GM12878 (cell line): ENCODE data around the gene HOXD3. TPM values are rescaled to one million over a fixed set of nuclear protein-coding genes. Genes with fewer than 3 reads are reported as not detected.

Source experiments
- ATAC-seq: fragments of 200-7000 bp; cut with Tn5 transposase; 3 replicates; pipeline ENCODE4 v1.9.1; 2020; ENCODE audit warnings: mild to moderate bottlenecking, moderate library complexity
- BruUV-seq: library from RNA; stranded (reverse); fragments of 400-500 nt; replicated peaks from 2 replicates; lab custom pipeline; 2021; lab: Mats Ljungman, UMichigan
- CTCF ChIA-PET: fragments of 300-600 bp; sonication (Branson Sonifier 250); formaldehyde crosslinking; extraction: SDS; loops from one replicate; lab custom pipeline; 2021; ENCODE audit warnings: inconsistent platforms; lab: Yijun Ruan, JAX
- POLR2A ChIA-PET: fragments of 350-600 bp; formaldehyde crosslinking; extraction: SDS; loops from one replicate; lab custom pipeline; 2021; ENCODE audit warnings: inconsistent platforms; lab: Charles Lee
- RAD21 ChIA-PET: fragments of 300-600 bp; sonication (Branson Sonifier 250); formaldehyde crosslinking; loops from one replicate; lab custom pipeline; 2023; ENCODE audit warnings: antibody characterized with exemption; ENCODE audit not compliant: unreplicated experiment; lab: Charles Lee
- SMC1A ChIA-PET: fragments of 300-600 bp; sonication (Branson Sonifier 250); formaldehyde crosslinking; loops from one replicate; lab custom pipeline; 2023; ENCODE audit not compliant: unreplicated experiment, uncharacterized antibody; lab: Charles Lee
- DNase-seq: peaks from one replicate; pipeline ENCODE4 v3.0.0-alpha.2; 2011; ENCODE audit warnings: low read depth, low spot score
- FAIRE-seq: peaks from 3 replicates; lab custom pipeline; 2011; peaks lifted over from hg19 to GRCh38; lab: Jason Lieb, UNC
- H2AFZ ChIP-seq: 2 replicates; pipeline ENCODE4 v1.6.0; 2011; ENCODE audit warnings: low read depth, low read length, control low read depth; ENCODE audit not compliant: control insufficient read depth
- H3K27ac ChIP-seq: 2 replicates; pipeline ENCODE4 v1.5.1; 2011; ENCODE audit warnings: control low read depth; ENCODE audit not compliant: control insufficient read depth, insufficient read depth
- H3K27me3 ChIP-seq, 2 experiments: replicated peaks in 1 of 2; 2 replicates each; pipeline versions ENCODE4 v1.6.0 to v1.6.1; 2011; ENCODE audit warnings: low read length in 1 of 2; ENCODE audit not compliant: control insufficient read depth in 2 of 2, insufficient read depth in 2 of 2
- H3K36me3 ChIP-seq, 2 experiments: 2 replicates each; pipeline ENCODE4 v1.5.1; 2011; ENCODE audit warnings: low read length in 1 of 2; ENCODE audit not compliant: control insufficient read depth in 2 of 2, insufficient read depth in 2 of 2
- H3K4me1 ChIP-seq: 2 replicates; pipeline ENCODE4 v1.6.1; 2011; ENCODE audit warnings: mild to moderate bottlenecking, low read length, moderate library complexity, mixed read lengths; ENCODE audit not compliant: control insufficient read depth, insufficient read depth
- H3K4me2 ChIP-seq: 2 replicates; pipeline ENCODE4 v1.6.0; 2011; ENCODE audit warnings: control low read depth; ENCODE audit not compliant: control insufficient read depth, insufficient read depth
- H3K4me3 ChIP-seq: fragments of 200-600 bp; sonication (generic); 2 replicates; pipeline ENCODE4 v1.5.1; 2016
- H3K79me2 ChIP-seq: 2 replicates; pipeline ENCODE4 v1.6.0; 2011; ENCODE audit warnings: low read length; ENCODE audit not compliant: control insufficient read depth, insufficient read depth
- H3K9ac ChIP-seq: 2 replicates; pipeline ENCODE4 v1.8.0; 2011; ENCODE audit warnings: low read length, control low read depth, mixed read lengths; ENCODE audit not compliant: control insufficient read depth, insufficient read depth
- H3K9me3 ChIP-seq: replicated peaks from 3 replicates; pipeline ENCODE4 v1.5.1; 2011; ENCODE audit warnings: mild to moderate bottlenecking, low read length; ENCODE audit not compliant: control insufficient read depth, insufficient read depth
- H4K20me1 ChIP-seq: 2 replicates; pipeline ENCODE4 v1.6.0; 2011; ENCODE audit not compliant: control insufficient read depth, insufficient read depth
- ASH2L ChIP-seq: fragments of 300-600, 200-600 bp; sonication (generic); IDR thresholded peaks from 2 replicates; pipeline ENCODE4 v1.6.1; 2017; ENCODE audit warnings: low read depth, mild to moderate bottlenecking, borderline replicate concordance
- CHD4 ChIP-seq: fragments of 200-600 bp; sonication (generic); IDR thresholded peaks from 2 replicates; pipeline ENCODE4 v1.6.1; 2016; ENCODE audit warnings: mild to moderate bottlenecking
- EP300 ChIP-seq, 2 experiments: fragments of 150-350 bp in 1 of 2; IDR thresholded peaks; 2 replicates each; pipeline ENCODE4 v1.6.1; 2011 to 2012; ENCODE audit warnings: low read depth in 2 of 2, low read length in 2 of 2, borderline replicate concordance in 1 of 2, improper control_type of control experiment in 1 of 2, inconsistent platforms in 1 of 2; ENCODE audit not compliant: control insufficient read depth in 1 of 2
- HDAC6 ChIP-seq: fragments of 200-600 bp; sonication (generic); IDR thresholded peaks from one replicate; pipeline ENCODE4 v1.8.0; 2017; ENCODE audit warnings: antibody characterized with exemption; ENCODE audit not compliant: unreplicated experiment
- NFYA ChIP-seq: IDR thresholded peaks from 2 replicates; pipeline ENCODE4 v1.6.1; 2011; ENCODE audit warnings: low read depth, mild to moderate bottlenecking, low read length, improper control_type of control experiment, borderline replicate concordance
- PAX5 ChIP-seq: IDR thresholded peaks from 2 replicates; pipeline ENCODE4 v1.6.1; 2011; ENCODE audit warnings: low read depth, low read length, borderline replicate concordance
- SIX5 ChIP-seq: IDR thresholded peaks from 2 replicates; pipeline ENCODE4 v1.6.1; 2011; ENCODE audit warnings: mild to moderate bottlenecking, low read depth, low read length, moderate library complexity; ENCODE audit not compliant: severe bottlenecking
- SMC3 ChIP-seq: IDR thresholded peaks from 2 replicates; pipeline ENCODE4 v1.6.1; 2011; ENCODE audit warnings: low read length, improper control_type of control experiment, borderline replicate concordance
- SUZ12 ChIP-seq: fragments of 200-600 bp; sonication (generic); IDR thresholded peaks from one replicate; pipeline ENCODE4 v1.6.1; 2018; ENCODE audit warnings: antibody characterized with exemption, mild to moderate bottlenecking; ENCODE audit not compliant: unreplicated experiment
- TAF1 ChIP-seq: IDR thresholded peaks from 2 replicates; pipeline ENCODE4 v1.6.1; 2011; ENCODE audit warnings: mild to moderate bottlenecking, low read depth, low read length, borderline replicate concordance
- TCF3 ChIP-seq: IDR thresholded peaks from 2 replicates; pipeline ENCODE4 v1.6.1; 2012; ENCODE audit warnings: low read depth, mild to moderate bottlenecking, low read length, borderline replicate concordance; ENCODE audit not compliant: insufficient read depth
- ZNF24 ChIP-seq: fragments of 450-650 bp; IDR thresholded peaks from 2 replicates; pipeline ENCODE4 v1.6.1; 2017; ENCODE audit warnings: antibody characterized with exemption, mild to moderate bottlenecking
- WGBS: methylation state at CpG from one replicate; pipeline ENCODE4 v1.1.6; 2016; ENCODE audit warnings: low lambda C conversion rate; ENCODE audit not compliant: insufficient replicate concordance, insufficient coverage; ENCODE audit errors: missing lambda C conversion rate; 5-methylcytosine and 5-hydroxymethylcytosine counted together
- in situ Hi-C: fragments of 300-500 bp; cut with MboI; formaldehyde crosslinking; loops from 9 replicates; pipeline ENCODE4 v1.14.3; 2018; ENCODE audit warnings: mixed read lengths
- intact Hi-C: fragments of 100-400 bp; cut with micrococcal nuclease; formaldehyde crosslinking; loops from one replicate; pipeline ENCODE4 v1.14.2; 2022; ENCODE audit not compliant: unreplicated experiment
- polyA plus RNA-seq, 11 experiments: library from polyadenylated mRNA; depleted of rRNA in 4 of 11; unstranded in 6 of 11; stranded (reverse) in 5 of 11; fragments of >200 nt; fragmentation: Nextera tagmentation in 4 of 11; fragmentation: Illumina TruSeq in 1 of 11; extraction: Ambion mirVana in 4 of 11; extraction: Trizol in 1 of 11; gene quantifications; 1 replicate in 1 of 11; 2 replicates in 10 of 11; pipeline versions ENCODE4 v1.2.1 to v1.2.3, GENCODE V29; 2011 to 2016; ENCODE audit warnings: inconsistent platforms in 2 of 11, missing spikeins in 2 of 11, low read depth in 1 of 11
- total RNA-seq, 4 experiments: library from RNA; depleted of rRNA in 3 of 4; stranded (reverse); fragments of >200 nt in 3 of 4; fragmentation: Illumina TruSeq in 1 of 4; extraction: Trizol in 1 of 4; gene quantifications; 2 replicates each; pipeline versions ENCODE4 v1.2.1 to v1.2.3, GENCODE V29; 2013 to 2021
- TF ChIP-seq, protein P1 (sequence below): IDR thresholded peaks from 2 replicates; pipeline ENCODE4 v1.6.1; 2012; ENCODE audit warnings: low read depth, low read length, improper control_type of control experiment

The HOXD3 gene
- total and polyA plus RNA-seq, 10 of the 15 experiments (the other 5 are each of a cell fraction or from before 2014, with no cell fraction given), result not detected

DNA sequence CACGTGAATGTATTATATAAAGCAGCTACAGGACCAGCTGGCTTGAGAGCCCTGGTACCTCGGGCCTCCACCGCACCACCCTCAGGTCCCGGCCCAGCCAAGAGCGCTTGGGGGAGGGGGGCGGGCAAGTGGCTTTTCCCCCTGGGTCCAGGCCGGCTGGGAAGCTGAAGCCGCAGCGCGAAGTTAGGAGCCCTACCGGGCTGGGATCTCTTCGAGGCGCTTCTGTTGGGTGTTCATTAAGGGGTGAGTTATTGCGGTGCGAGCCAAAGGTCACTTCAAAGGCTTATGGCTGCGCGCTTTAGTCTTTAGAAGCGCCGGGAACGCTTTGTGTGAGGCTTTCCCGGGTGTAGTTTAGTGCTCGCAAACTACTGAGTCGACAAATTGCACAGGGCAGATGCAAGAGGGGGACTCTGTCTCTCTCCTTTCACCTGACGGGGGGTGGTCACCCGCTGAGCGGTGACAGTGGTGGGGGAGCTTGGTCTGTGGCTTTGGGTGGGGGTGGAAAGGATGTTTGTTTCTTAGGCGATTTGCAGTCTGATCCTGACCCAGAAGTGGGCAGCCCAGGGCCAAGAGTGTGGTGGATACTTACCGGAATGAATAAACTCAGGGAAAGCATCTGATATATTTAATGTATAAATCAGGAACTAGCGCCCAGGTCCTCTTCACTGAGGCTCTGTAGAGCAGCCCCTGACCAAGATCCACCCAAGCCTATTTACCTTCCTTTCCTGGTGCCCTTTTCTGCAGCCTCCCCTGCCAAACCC, 6.0 kb downstream of the HOXD3 start:
- CTCF ChIA-PET, result interaction anchor here (0.6 kb wide), 1 partner anchor 476 kb away, joined by 3 read pairs; no protein-coding TSS in a partner anchor
- 22% methylated on average over 29 of the region's 29 CpGs for WGBS

DNA sequence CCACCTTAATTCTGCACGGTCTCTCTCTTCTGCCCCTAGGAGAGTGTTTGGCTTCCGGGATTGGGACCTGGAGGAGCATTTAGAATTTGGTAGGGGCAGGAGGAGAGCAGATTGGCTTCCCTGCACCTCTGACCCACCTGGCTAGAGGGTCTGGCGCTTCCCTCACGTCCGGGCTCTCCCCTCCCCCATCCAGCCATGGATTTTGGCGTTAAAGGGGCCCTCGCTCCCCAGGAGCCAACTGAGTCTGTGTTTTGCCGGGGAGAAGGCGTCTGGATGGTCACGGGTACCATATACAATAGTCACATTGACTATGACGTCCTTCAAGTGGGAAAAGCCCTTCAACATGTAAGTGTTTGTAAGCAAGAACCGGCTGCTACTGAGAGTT, 6.6 kb downstream of the HOXD3 start:
- H4K20me1 ChIP-seq, result no peaks in the 10 kb centered on the region
- BruUV-seq, result no TSS peak
- SMC1A ChIA-PET, result no interaction called here
- H3K4me1 ChIP-seq, result no peaks in the 10 kb centered on the region
- H3K27me3 ChIP-seq, result peaks cover 18 to 26% of the 10 kb centered on the region in 2 experiments
- no peak overlapping the region for H2AFZ ChIP-seq
- FAIRE-seq (no peak), DNase-seq (no peak), ATAC-seq (no peak)
- no peak overlapping the region for H3K4me2 ChIP-seq
- WGBS, result 4% methylated on average over 12 of the region's 12 CpGs
- in situ Hi-C loops (no loop called here), intact Hi-C loops (no loop called here)
- RAD21 ChIA-PET, result no interaction called here
- POLR2A ChIA-PET, result no interaction called here
- H3K27ac ChIP-seq, result no peak overlapping the region
- no peak overlapping the region for H3K9ac ChIP-seq
- no peak for TF ChIP-seq ASH2L
- no peak for TF ChIP-seq TCF3
- TF ChIP-seq, protein P1, sequence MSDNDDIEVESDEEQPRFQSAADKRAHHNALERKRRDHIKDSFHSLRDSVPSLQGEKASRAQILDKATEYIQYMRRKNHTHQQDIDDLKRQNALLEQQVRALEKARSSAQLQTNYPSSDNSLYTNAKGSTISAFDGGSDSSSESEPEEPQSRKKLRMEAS, result no peak
- TF ChIP-seq SMC3, result no peak
- TF ChIP-seq TAF1, result no peak
- TF ChIP-seq CHD4, result no peak
- no peak for TF ChIP-seq SIX5
- TF ChIP-seq PAX5, result no peak
- TF ChIP-seq EP300 (IDR thresholded peaks at IDR 0.05; ENCODE audit: borderline replicate concordance in 1 of 2, control insufficient read depth in 1 of 2, low read depth in 2 of 2, low read length in 2 of 2), result no peak
- TF ChIP-seq NFYA, result no peak
- CTCF ChIA-PET, result no interaction called here
- no peaks in the 10 kb centered on the region for H3K36me3 ChIP-seq
- no peaks in the 10 kb centered on the region for H3K79me2 ChIP-seq
- H3K9me3 ChIP-seq, result peaks cover 2% of the 10 kb centered on the region; the same call in 2 of the 3 replicates
- no peak overlapping the region for H3K4me3 ChIP-seq

More for the DNA sequence above, 6.0 kb downstream of the HOXD3 start:
- Histone ChIP-seq H3K9ac (no peak overlapping the region), H3K27me3 (peaks cover 18 to 29% of the 10 kb centered on the region in 2 experiments), H3K79me2 (no peaks in the 10 kb centered on the region), H3K36me3 (no peaks in the 10 kb centered on the region), H2AFZ (no peak overlapping the region), H3K4me2 (no peak overlapping the region), H3K9me3 (peaks cover 2% of the 10 kb centered on the region; the same call in 2 of the 3 replicates), H3K4me1 (no peaks in the 10 kb centered on the region), H3K27ac (no peak overlapping the region)
- ATAC-seq (no peak), DNase-seq (no peak)
- in situ Hi-C loops, result no loop called here
- ChIA-PET RAD21 (no interaction called here), SMC1A (no interaction called here), POLR2A (no interaction called here)
- no TSS peak for BruUV-seq
- no peak for TF ChIP-seq HDAC6
- peak; percentile 64 for TF ChIP-seq SUZ12
- TF ChIP-seq PAX5, result no peak
- no peak for TF ChIP-seq ZNF24
- TF ChIP-seq, all 136 proteins: peak for 1
- Histone ChIP-seq H3K4me3 (no peak overlapping the region), H4K20me1 (no peaks in the 10 kb centered on the region)
- no peak for FAIRE-seq
- intact Hi-C loops, result no loop called here
